ENCODE data around the gene C1QTNF1. TPM values are rescaled to one million over a fixed set of nuclear protein-coding genes. Genes with fewer than 3 reads are reported as not detected.

C1QTNF1 gene
- total and polyA plus RNA-seq, 5 experiments from 2014 or later = not detected

- peak overlapping the region in 1 of 10 donors; percentile 51 for H3K27ac Mint-ChIP-seq
- no peaks in the 10 kb centered on the region for H3K9me3 Mint-ChIP-seq
- peaks cover 6 to 19% (median 16%) of the 10 kb centered on the region in 5 donors for H3K27me3 Mint-ChIP-seq
- ATAC-seq (peak; percentile 67 to 84), DNase-seq (peak; percentile 18 to 82 (median 63))
- H3K36me3 Mint-ChIP-seq = no peaks in the 10 kb centered on the region
- POLR2A ChIA-PET = no interaction called here
- no peak overlapping the region for H3K4me3 Mint-ChIP-seq
- H3K4me1 Mint-ChIP-seq = peaks cover 1 to 13% (median 8%) of the 10 kb centered on the region in 4 donors
Observed at GRCh38 chr17:79042421-79043190, 18.6 kb downstream of the C1QTNF1 start.

GRCh38 chr17:79043191-79043930, 19.4 kb downstream of the C1QTNF1 start:
- no peaks in the 10 kb centered on the region for H3K9me3 Mint-ChIP-seq
- peaks cover 6 to 19% (median 16%) of the 10 kb centered on the region in 5 donors for H3K27me3 Mint-ChIP-seq
- POLR2A ChIA-PET = no interaction called here
- ATAC-seq (no peak), DNase-seq (no peak)
- peak overlapping the region in 1 of 10 donors; percentile 38 for H3K27ac Mint-ChIP-seq
- no peaks in the 10 kb centered on the region for H3K36me3 Mint-ChIP-seq
- peaks cover 1 to 13% (median 8%) of the 10 kb centered on the region in 4 donors for H3K4me1 Mint-ChIP-seq
- H3K4me3 Mint-ChIP-seq = no peak overlapping the region

GRCh38 chr17:79043931-79044320, 20.0 kb downstream of the C1QTNF1 start:
- Mint-ChIP-seq H3K27me3 (peaks cover 6 to 19% (median 16%) of the 10 kb centered on the region in 5 donors), H3K27ac (peak overlapping the region in 1 of 10 donors; percentile 38), H3K9me3 (no peaks in the 10 kb centered on the region), H3K36me3 (no peaks in the 10 kb centered on the region), H3K4me1 (peaks cover 1 to 13% (median 8%) of the 10 kb centered on the region in 4 donors), H3K4me3 (no peak overlapping the region)
- ATAC-seq (no peak), DNase-seq (no peak)
- POLR2A ChIA-PET = no interaction called here

GRCh38 chr17:79044462-79044861, 20.5 kb downstream of the C1QTNF1 start:
- no peak overlapping the region for H3K4me3 Mint-ChIP-seq
- H3K9me3 Mint-ChIP-seq = no peaks in the 10 kb centered on the region
- H3K27ac Mint-ChIP-seq = no peak overlapping the region
- DNase-seq (no peak), ATAC-seq (no peak)
- POLR2A ChIA-PET = interaction anchor here (1.6 kb wide), 1 partner anchor 8 kb away, joined by 3 read pairs; no protein-coding TSS in a partner anchor
- H3K36me3 Mint-ChIP-seq = no peaks in the 10 kb centered on the region
- peaks cover 1 to 13% (median 8%) of the 10 kb centered on the region in 4 donors for H3K4me1 Mint-ChIP-seq
- H3K27me3 Mint-ChIP-seq = peaks cover 6 to 19% (median 16%) of the 10 kb centered on the region in 5 donors

GRCh38 chr17:79045001-79045729, 21.2 kb downstream of the C1QTNF1 start:
- Mint-ChIP-seq H3K4me1 (peaks cover 1 to 13% (median 8%) of the 10 kb centered on the region in 4 donors), H3K4me3 (peak overlapping the region in 1 of 10 donors; percentile 17), H3K36me3 (no peaks in the 10 kb centered on the region), H3K27me3 (peaks cover 6 to 19% (median 16%) of the 10 kb centered on the region in 5 donors), H3K27ac (peak overlapping the region in 3 of 10 donors; percentile 29 to 47 (median 31)), H3K9me3 (no peaks in the 10 kb centered on the region)
- DNase-seq (no peak), ATAC-seq (no peak)
- POLR2A ChIA-PET = interaction anchor here (1.6 kb wide), 1 partner anchor 8 kb away, joined by 3 read pairs; no protein-coding TSS in a partner anchor

GRCh38 chr17:79045842-79046196, 21.9 kb downstream of the C1QTNF1 start:
- Mint-ChIP-seq H3K4me1 (peaks cover 1 to 13% (median 8%) of the 10 kb centered on the region in 4 donors), H3K27ac (peak overlapping the region in 1 of 10 donors; percentile 54), H3K4me3 (no peak overlapping the region), H3K27me3 (peaks cover 6 to 19% (median 16%) of the 10 kb centered on the region in 5 donors), H3K9me3 (no peaks in the 10 kb centered on the region), H3K36me3 (no peaks in the 10 kb centered on the region)
- POLR2A ChIA-PET = interaction anchor here (1.6 kb wide), 1 partner anchor 9 kb away, joined by 3 read pairs; no protein-coding TSS in a partner anchor
- peak; percentile 78 to 91 for ATAC-seq
- peak; percentile 32 to 72 (median 55) for DNase-seq

- DNase-seq (no peak), ATAC-seq (no peak)
- Mint-ChIP-seq H3K27ac (no peak overlapping the region), H3K4me3 (no peak overlapping the region), H3K27me3 (peaks cover 9 to 20% (median 19%) of the 10 kb centered on the region in 5 donors), H3K9me3 (no peaks in the 10 kb centered on the region), H3K36me3 (no peaks in the 10 kb centered on the region), H3K4me1 (peaks cover 1 to 13% (median 8%) of the 10 kb centered on the region in 4 donors)
- POLR2A ChIA-PET = interaction anchor here (1.6 kb wide), 1 partner anchor 10 kb away, joined by 3 read pairs; no protein-coding TSS in a partner anchor
Observed at GRCh38 chr17:79046197-79046915, 22.4 kb downstream of the C1QTNF1 start.

- H3K4me1 Mint-ChIP-seq = peaks cover 1 to 13% (median 8%) of the 10 kb centered on the region in 4 donors
- H3K27me3 Mint-ChIP-seq = peaks cover 9 to 21% (median 19%) of the 10 kb centered on the region in 5 donors
- ATAC-seq (no peak), DNase-seq (no peak)
- H3K9me3 Mint-ChIP-seq = no peaks in the 10 kb centered on the region
- POLR2A ChIA-PET = no interaction called here
- H3K4me3 Mint-ChIP-seq = no peak overlapping the region
- no peak overlapping the region for H3K27ac Mint-ChIP-seq
- H3K36me3 Mint-ChIP-seq = no peaks in the 10 kb centered on the region
Observed at GRCh38 chr17:79046916-79047280, 22.9 kb downstream of the C1QTNF1 start.

- DNase-seq = no peak
- POLR2A ChIA-PET = no interaction called here
- H3K36me3 Mint-ChIP-seq = no peaks in the 10 kb centered on the region
Observed at GRCh38 chr17:79047291-79047920, 23.4 kb downstream of the C1QTNF1 start.

GRCh38 chr17:79047923-79048825, 24.2 kb downstream of the C1QTNF1 start:
- Mint-ChIP-seq H3K27ac (no peak overlapping the region), H3K27me3 (peaks cover 9 to 21% (median 16%) of the 10 kb centered on the region in 5 donors), H3K4me1 (peaks cover 1 to 13% (median 5%) of the 10 kb centered on the region in 4 donors), H3K36me3 (no peaks in the 10 kb centered on the region), H3K4me3 (no peak overlapping the region), H3K9me3 (peaks cover 0 to 4% (median under 1%) of the 10 kb centered on the region in 9 donors)
- POLR2A ChIA-PET = interaction anchor here (0.6 kb wide), 1 partner anchor 231 kb away, joined by 3 read pairs; no protein-coding TSS in a partner anchor
- ATAC-seq (no peak), DNase-seq (no peak)

More at GRCh38 chr17:79047291-79047920, 23.4 kb downstream of the C1QTNF1 start:
- H3K9me3 Mint-ChIP-seq = no peaks in the 10 kb centered on the region
- peaks cover 1 to 13% (median 8%) of the 10 kb centered on the region in 4 donors for H3K4me1 Mint-ChIP-seq
- H3K27ac Mint-ChIP-seq = no peak overlapping the region
- no peak for ATAC-seq
- H3K27me3 Mint-ChIP-seq = peaks cover 9 to 21% (median 19%) of the 10 kb centered on the region in 5 donors
- H3K4me3 Mint-ChIP-seq = no peak overlapping the region

All from naive thymus-derived CD8-positive, alpha-beta T cell (primary cell).